NCI-H345 treated with DMSO at 0.1 percent for 48 hours (cell line): ENCODE results near the gene SEMA4C.
"Not testable (repeated sequence)": the region's sequence is repeated elsewhere in the genome, so short reads cannot be mapped to it uniquely, and the experiment has no call there.

Source experiments
- DNase-seq: peaks from one replicate; lab custom pipeline; 2025; ENCODE audit not compliant: unreplicated experiment; lab: John Stamatoyannopoulos, UW

Gene SEMA4C

DNA sequence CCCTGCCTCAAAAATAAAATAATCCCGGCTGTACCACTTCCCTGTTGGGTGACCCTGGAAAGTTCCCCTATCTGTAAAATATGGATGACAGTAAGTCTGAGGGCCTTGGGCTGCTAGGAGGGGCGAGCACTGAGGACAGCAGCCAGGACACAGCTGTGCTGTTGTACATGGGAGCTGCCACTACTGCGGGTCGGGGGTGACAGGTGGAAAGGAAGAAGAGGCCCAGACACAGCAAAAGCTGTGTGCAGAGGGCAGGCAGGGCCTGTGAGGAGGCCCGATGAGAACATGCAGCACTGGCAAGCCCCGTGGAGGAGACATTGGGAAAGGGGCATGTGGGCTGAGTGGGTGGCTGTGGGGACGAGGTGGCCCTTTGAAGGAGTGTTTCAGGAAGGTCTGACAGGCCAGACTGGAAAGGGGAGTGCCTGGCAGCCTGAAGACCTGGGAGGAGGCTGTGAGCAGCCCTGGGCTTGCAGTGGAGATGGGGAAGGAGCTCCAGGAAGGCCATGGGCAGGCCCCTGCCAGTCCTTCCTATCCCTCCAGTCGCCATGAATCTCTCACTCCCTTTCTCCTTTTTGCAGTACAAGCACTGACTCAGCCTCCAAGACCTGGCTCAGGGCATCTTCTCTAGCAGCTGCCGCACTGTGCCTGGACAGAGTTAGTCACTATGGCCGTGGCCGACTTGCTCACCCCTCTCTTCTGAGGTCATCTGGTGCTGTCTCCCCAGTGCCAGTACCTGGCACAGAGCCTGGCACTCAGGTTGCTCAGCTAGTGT, 28.9 kb upstream of the SEMA4C start:
- no peak for DNase-seq

DNA sequence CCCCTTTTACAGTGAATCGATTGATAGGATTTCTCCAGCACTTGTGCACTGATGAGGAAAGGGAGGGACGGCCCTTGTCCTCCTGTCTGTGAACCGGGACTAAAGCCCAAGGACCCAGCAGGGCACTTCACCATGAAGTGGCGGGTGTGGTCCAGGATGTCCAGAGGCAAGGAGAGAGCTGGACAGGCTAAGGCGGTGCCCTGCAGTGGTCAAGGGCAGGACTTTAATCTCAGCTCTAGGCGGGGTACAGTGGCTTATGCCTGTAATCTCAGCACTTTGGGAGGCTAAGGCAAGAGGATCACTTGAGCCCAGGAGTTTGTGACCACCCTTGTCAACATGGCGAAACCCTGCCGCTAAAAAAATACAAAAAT, 28.2 kb upstream of the SEMA4C start:
- DNase-seq: no peak

DNA sequence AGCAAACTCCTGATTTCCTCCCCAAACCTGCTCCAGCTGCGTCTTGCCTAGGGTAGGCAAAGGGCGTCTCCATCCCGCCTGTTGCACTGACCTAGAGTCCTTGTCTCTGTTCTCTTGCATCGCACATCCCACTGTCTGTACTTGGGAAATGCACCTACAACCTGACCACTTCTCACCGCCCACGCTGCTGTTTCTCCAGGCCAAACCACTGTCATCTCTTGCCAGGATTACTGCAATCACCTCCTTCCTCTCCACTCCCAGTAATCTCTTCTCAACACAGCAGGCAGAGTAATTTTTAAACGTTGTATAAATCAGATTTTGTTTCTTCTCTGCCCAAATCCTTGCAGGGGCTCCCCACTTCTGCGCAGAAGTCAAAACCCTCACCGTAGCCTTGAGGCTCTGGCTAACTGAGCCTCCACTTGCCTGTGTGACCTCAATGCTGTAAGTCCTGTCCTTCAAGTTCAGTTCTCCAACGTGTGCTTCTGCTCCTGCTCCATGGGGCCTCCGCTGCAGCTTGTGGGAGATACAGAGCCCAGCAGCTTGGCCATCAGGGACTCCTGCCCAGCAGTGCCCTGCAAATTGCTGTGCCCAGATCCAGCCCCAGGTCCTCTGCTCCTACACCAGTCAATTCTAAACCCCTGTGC, 27.7 kb upstream of the SEMA4C start:
- no peak for DNase-seq

DNA sequence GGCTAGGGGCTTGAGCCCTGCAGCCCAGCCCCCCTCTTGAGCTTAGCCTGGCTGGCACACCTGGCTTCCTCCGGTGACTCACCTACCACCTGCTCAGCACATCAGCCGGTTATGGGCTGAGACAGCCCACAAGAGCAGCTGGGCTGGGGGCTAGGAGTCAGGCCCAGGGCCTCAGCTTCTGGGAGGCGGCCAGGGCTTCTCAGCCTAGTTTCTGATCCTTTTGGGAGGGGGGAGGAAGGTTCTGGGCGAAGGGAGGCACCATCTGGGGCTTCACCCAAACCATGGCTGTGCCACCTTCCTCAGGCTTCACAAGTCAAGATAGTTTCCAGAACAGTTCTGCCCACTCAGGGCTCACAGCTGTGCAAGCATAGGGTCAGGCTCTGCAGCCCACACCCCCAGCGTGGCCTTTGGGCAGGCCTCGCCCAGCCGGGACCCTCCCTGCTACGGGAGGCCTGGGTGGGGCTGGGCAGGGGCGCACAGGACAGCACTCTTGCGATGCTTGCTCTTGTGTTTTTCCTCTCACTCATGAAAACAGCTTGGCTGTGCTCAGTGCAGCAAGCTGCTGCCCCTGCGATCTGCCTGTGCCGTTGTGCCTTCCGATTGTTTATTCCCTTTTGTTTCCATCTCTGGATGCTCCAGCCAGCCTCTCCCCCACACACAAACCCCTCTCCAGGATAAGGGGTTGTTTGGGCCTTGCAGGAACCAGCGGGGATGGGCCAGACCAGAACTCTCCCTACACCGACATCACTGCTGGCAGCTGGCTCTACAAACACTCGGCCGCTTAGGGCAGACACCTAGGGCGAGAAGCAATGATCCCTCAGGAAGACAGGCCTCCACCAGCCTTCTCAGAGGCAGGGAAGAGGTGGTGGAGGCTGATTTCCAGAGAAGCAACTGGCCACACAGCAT, 26.1 kb upstream of the SEMA4C start:
- DNase-seq: peak; percentile 37

DNA sequence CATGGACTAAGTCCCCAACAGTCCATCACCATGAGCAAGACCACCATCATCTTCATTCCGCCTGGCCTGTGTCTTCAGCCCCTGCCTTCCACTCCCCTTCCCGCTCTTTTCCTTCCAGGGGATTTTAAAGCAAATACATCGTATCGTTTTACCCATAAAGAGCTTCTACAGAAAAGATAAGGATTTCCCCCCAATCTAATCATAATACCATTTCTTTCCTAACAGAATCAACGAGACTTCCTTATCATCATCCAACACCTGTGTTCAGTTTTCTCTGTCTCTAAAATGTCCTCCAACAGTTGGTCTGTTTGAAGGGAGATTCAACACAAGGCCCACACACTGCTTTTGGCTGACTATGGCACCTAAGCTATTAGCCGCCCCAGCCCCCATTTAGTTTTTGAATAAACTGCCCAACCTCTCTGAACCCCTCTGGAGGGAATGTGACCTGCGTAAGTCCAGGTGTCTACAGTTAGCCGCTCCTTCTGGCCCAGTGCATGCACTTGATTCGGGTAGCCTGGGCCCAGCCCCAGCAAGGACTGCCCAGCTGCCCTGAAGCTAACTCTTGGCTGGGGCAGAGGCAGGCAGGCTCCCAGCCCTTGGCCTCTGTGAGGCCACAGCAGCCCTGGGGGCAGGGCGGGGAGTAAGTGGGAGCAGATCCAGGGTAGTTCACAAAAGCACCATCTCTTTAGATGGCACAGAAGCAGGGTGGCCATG, 25.3 kb upstream of the SEMA4C start:
- no peak for DNase-seq

DNA sequence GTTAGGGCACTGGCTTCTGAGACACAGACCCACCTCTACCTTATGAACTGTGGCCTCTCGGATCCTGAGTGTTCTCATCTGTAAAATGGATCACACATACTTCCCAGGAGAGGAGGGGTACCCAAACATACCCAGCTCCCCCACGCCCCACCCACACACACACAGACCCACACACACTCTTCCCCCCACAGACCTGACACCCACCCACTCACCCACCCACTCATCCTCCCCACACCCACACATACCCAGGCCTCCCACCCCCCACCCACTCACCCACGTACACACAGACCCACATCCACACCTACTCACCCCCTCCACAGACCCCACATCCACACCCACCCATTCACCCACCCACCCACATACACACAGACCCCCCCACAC, 24.3 kb upstream of the SEMA4C start:
- DNase-seq: no peak

DNA sequence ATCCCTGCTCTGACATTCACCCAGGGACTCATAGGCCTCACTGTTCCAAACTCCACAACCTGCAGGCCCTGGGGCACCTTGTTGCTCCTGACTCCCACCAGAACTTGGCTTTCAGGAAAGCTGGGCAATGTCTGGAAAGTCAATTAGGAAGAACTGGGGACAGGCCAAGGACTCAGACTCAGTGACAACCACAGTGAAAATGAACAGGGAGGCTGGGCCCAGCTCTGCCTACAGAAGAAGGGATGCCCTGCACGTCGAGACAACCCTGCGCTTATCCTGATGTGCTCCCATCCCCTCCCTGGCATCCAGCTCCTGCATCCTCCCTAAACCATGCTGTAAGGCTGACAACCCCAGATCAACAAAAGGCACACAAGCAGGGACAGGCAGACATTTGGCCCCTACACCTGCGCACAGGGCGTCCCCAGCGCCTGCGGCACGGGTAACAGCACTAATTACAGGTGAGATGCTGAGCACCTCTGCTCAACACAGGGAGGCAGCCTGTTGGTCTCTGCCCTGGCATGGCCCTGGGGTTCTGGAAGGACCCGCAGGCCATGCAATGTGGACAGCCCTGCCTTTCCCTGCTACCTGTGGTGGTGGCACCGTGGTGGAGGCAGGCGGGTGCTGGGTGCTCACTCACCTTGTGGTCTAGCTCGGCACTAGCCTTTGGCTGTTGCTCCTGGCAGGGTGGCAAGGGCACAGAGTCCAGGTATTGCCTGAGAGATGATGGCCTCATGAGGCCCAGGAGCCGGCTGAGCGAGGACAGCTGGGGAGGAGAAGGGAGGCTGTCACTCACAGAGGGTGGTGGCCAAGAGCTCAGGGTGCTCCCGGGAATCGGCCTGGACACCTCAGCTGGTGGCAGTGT, 23.6 kb upstream of the SEMA4C start:
- DNase-seq: no peak

DNA sequence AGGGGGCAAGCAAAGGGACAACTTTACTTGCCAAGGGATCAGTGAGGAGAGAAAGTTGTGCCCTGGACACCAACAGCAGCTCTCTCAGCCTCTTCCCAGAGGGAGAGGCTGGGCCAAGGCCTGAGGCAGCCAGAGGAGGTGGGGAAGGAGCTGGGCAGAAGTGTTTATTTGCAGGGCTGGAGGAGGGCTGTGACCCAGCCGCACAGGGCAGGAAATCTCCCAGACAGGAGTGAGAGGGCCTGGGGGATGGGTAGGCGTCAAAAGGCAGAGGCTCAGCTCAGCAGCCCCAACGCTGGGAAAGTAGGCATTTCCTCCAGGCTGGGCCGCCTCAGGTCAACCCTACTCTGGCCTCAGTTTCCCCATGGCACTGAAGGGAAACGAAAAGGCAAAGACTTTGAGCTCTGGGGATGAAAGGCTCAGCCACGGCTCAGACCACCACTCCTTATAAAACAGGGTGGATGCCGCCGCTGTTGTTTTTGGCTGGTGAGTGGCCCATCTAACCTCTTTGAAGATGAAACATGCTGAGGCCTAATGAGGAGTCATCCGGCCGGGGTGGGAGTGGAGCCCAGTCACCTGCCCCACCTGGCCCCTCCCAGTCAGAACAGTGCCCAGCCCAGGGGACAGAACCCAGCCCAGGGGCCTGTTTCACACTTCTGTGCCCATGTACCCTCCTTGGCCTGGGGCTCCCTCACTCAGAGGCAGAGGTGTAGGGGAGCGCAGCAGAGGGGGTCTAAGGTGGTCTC, 21.9 kb upstream of the SEMA4C start:
- DNase-seq: no peak

DNA sequence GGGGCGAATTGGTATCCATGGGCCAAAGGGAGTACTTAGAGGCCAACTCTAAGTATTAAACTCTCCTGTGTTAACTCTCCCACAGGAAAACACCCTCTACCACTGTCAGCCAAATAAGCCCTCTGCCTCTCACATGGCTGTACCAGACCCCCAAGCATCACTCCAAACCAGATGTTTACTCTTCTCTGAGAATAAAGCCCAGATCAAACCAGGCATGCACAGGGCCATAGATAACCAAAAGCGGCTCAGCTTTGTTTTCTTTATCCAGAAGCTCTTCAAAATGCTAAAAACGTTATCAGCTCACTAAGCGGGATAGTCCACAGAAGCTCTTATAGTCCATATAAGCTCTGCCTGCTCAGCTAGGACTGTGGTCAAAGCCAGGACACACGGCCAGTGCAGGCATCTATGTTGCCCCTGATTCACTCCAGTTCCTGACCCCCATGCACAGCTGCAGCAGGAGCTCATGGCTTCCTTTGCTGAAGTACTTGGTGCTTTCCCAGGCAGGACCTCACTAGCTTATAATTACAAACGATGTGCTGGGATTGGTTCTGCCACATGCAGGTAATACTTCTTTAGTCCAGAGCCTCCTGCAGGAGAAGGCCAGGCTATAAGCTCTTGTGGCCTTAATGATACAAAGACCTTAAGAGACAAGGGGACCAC, 21.0 kb upstream of the SEMA4C start:
- no peak for DNase-seq

DNA sequence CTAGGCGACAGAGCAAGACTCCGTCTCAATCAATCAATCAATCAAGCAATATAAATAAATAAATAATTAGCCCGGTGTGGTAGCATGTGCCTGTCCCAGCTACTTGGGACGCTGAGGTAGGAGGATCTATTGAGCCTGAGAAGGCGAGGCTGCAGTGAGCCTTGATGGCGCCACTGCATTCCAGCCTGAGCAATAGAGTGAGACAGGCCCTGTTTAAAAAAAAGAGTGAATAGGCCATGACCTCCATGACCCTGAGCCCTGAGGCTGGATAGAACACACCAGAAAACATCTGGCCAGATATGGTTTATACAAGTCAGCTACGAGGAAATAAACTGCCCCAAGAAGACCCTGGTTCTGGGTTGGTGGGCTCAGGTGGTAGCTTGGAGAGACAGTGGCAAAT, 20.4 kb upstream of the SEMA4C start:
- no peak for DNase-seq

DNA sequence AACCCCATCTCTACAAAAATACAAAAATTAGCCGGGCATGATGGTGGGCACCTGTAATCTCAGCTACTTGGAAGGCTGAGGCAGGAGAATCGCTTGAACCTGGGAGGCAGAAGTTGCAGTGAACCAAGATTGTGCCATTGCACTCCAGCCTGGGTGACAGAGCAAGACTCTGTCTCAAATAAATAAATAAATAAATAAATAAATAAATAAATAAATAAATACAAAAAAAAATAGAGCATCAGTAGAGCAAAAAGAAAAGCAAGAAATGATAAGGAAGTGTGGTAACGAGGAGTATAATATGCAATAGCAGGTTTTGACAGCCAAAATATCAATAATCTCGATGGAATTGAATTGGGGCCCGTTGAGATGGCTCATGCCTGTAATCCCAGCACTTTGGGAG, 19.6 kb upstream of the SEMA4C start:
- DNase-seq: not testable (repeated sequence)

DNA sequence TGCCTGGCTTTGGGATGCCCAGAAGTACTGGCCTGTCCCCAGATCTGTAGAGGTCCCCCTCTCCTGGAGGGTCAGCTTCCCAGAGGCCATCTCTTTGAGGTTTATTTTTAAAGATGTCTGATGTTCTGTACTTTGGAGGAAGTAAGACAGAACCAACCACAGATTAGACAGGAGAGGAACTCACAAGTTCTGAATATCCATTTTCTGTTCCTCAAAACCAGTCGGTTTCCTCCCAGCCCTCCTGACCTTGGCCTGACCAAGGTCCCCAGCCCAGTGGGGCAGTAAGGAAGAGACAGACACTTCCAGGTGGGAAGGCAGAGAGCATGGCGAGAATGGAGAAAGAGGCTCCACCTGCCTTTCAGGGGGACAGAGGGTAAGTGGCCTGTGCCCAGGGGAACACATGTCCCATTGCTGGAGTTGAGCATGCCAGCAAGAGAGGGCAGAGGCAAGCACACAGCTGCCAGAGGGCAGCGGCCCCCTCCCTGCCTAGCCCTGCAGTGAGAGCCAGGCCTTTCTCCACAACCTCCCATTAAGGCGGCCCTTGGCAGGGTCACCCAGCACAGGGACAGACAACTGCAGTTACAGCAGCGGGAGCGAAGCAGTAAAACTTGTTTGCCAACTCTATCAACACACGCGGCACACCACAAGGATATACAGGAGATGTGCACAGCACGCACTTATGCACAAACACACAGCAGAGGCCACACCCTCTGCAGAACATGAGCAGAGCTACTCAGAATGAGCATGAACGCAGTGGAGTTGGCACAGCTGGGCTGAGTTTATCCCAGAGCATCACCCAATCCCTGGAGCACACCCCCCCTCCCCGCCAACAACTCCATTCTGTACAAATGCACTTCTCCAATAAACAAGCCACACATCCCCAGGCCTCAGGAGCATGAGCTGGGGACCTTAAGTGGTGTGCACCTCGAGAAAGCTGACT, 18.5 kb upstream of the SEMA4C start:
- DNase-seq: no peak

DNA sequence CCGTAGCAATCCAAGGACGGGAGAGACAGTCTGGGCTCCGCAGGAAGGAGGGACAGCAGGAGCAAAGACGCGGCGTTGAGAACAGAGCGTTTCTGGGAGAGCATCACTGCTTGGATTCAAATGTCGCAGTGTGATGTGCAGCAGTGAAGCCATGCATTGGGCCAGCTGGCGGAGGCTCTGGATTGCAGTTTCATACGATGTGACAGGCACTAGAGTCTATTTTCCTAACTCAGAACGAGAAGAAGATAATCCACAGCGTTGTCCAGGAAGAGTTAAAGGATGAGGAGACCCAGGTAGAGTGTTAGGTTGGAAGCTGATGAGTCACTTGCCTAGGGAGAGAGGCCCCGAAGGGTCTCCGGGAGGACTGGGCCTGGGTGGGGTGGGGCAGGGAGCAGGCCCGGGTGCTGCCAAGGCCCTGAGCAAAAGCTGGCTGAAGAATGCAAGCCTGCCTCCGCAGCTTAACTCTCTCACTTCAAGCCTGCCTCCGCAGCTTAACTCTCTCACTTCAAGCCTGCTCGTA, 17.7 kb upstream of the SEMA4C start:
- DNase-seq: no peak

DNA sequence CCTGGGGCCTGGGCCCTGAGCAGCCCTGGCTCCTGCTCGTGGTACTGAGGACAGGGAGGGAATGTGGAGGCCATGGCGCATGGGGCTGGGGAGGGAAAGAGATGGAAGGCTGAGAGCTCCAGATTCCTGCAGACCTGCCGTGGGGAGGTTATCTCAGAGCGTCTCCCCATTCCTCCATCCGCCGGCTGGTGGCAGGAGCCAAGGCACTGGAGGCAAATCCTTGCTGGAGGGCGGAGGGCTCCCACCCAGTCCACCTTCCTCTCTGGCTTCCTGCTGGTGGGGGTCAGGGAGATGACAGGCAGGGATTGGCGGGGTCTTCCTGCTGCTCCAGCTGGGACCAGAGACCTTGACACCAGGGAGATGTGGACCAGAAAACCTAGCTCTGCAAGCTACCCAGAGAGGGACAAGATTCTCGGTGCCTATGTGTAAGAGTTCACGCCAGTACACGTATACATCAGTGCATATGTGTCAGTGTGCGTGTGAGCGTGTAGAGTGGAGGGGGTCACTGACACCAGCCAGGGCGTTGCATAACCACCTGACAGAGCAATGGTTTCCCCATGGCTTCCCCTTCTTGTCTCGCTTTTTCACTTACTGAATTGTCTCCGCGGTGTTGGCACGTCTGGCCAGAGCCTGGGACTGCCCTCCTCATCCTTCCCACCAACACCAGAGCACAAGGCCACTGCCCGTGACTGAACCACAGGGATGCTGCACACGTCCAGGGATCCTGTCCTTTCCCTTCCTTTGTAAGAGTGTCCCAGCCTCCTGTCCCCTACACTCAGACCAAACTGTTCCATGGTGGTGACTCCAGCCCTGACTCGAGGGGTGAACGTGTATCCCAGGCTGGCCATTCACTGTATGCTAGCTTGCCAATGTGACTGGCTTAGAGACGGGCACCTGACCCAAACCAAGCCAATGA, 15.8 kb upstream of the SEMA4C start:
- DNase-seq: no peak

DNA sequence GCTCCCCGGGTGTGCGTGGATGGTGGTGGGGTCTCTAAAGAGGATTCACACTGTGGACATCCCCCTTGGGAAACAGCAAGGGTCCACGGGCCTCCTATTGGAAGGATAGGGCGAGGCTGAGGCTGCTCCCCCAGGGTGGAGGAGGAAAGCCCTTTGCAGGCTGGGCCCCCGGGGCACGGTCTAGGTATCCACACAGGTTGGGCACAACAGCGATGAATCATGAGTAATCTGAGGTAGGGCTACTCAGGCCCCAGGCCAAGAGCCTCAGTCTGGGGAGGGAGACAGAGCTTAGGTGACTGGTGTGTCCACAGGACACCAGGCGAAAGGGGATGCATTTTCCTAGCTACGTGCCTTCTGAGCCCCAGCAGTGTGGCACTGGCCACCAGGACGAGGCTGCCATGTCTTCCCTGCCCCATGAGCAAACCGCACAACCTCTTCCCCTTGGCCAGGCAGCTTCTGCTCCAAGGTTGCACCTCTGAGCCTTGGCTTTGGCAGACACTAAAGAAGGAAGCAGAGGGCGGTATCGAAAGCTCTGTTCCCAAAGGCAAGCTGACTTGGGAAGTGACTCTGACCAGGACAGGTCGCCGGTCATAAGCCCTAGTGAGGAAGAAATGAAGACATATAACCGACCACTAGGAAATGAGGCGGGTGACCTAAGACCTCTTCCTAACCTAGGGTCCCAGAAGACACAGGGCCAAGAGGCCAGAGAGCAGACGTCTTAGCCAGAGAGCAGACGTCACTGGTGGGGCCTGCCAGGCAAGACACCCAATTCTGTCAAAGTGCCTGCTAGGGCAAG, 14.6 kb upstream of the SEMA4C start:
- DNase-seq: no peak

DNA sequence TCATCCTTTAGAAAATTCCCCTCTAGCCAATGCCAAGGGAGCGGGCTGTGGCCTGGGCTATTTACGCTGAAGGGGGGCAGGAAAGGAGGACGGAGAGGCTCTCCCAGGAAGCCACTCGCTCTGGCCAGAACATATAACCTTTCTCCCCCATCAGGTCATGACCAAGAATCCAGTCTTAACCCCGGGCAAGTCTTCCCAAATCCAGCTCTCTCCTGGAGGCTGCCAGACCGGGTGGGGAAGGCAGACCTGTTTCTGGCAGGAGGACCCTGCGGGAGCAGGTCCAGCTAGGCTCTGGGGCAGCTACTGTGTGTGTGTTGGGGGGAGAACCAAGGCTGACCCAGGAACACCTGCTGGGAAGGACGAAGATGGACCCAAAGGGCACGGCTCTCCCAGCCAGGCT, 13.4 kb upstream of the SEMA4C start:
- DNase-seq: no peak
